Upper lobe of left lung (tissue), 6 donors: Measurements from ENCODE around the gene PDE4D. TPM values are rescaled to one million over a fixed set of nuclear protein-coding genes. Genes with fewer than 3 reads are reported as not detected.

Experiments
- ATAC-seq, 2 donors: fragments of 200-7000 bp; cut with Tn5 transposase; one replicate each; pipeline ENCODE4 v1.9.1; 2022; ENCODE audit warnings: mild to moderate bottlenecking in 2 of 2, moderate library complexity in 2 of 2; ENCODE audit not compliant: low FRiP score in 2 of 2
- DNase-seq, 2 donors: peaks; one replicate each; pipeline ENCODE4 v3.0.0-alpha.2; 2019 to 2020
- H3K27ac ChIP-seq, 4 donors: fragments of 200-600 bp; sonication (generic); one replicate each; pipeline ENCODE4 v1.5.1; 2016 to 2019
- H3K27me3 ChIP-seq, 4 donors: fragments of 200-600 bp; sonication (generic); one replicate each; pipeline ENCODE4 v1.5.1; 2017 to 2019
- H3K36me3 ChIP-seq, 4 donors: fragments of 200-600 bp; sonication (generic); one replicate each; pipeline ENCODE4 v1.5.1; 2016 to 2019
- H3K4me1 ChIP-seq, 4 donors: fragments of 200-600 bp; sonication (generic); one replicate each; pipeline ENCODE4 v1.5.1; 2018 to 2019
- H3K4me3 ChIP-seq, 4 donors: fragments of 200-600 bp; sonication (generic); one replicate each; pipeline ENCODE4 v1.5.1; 2017 to 2019; ENCODE audit warnings: mild to moderate bottlenecking in 2 of 4, moderate library complexity in 1 of 4
- H3K9me3 ChIP-seq, 4 donors: fragments of 200-600 bp; sonication (generic); one replicate each; pipeline ENCODE4 v1.5.1; 2018 to 2019
- CTCF ChIP-seq, 6 experiments: fragments of 450-650 bp in 4 of 6; fragments of 200-600 bp in 2 of 6; sonication (generic) in 2 of 6; IDR thresholded peaks; one replicate each; pipeline ENCODE4 v1.5.1; 2016 to 2019; ENCODE audit warnings: antibody characterized with exemption in 6 of 6
- EP300 ChIP-seq, 4 donors: sonication (generic); formaldehyde crosslinking; IDR thresholded peaks; one replicate each; pipeline ENCODE4 v1.5.1; 2017; ENCODE audit warnings: antibody characterized with exemption in 4 of 4, control low read depth in 2 of 4
- POLR2A ChIP-seq, 4 donors: fragments of 450-650 bp; IDR thresholded peaks; one replicate each; pipeline ENCODE4 v1.5.1; 2016 to 2017; ENCODE audit warnings: antibody characterized with exemption in 4 of 4, mild to moderate bottlenecking in 2 of 4
- POLR2AphosphoS5 ChIP-seq, 2 donors: sonication (generic); formaldehyde crosslinking; IDR thresholded peaks; one replicate each; pipeline ENCODE4 v1.5.1; 2017; ENCODE audit warnings: antibody characterized with exemption in 2 of 2
- WGBS, 2 donors: methylation state at CpG; one replicate each; pipeline ENCODE4 v1.1.5; 2017 to 2018; 5-methylcytosine and 5-hydroxymethylcytosine counted together
- total RNA-seq, 6 donors: library from RNA; depleted of rRNA in 4 of 6; stranded (reverse); fragments of >200 nt in 4 of 6; gene quantifications; one replicate each; pipeline versions ENCODE4 v1.1.0 to v1.2.1, GENCODE V29; 2016 to 2021
- donor health status: DM: no; HTN: no; CAD: no; lungs with moderate emphysema.
- donor health status: DM: no; HTN: yes; CAD: no; lungs with severe emphysema.

The PDE4D gene
- total RNA-seq, 6 donors from 2014 or later = 50.4 to 188 (median 84.0) TPM

DNA sequence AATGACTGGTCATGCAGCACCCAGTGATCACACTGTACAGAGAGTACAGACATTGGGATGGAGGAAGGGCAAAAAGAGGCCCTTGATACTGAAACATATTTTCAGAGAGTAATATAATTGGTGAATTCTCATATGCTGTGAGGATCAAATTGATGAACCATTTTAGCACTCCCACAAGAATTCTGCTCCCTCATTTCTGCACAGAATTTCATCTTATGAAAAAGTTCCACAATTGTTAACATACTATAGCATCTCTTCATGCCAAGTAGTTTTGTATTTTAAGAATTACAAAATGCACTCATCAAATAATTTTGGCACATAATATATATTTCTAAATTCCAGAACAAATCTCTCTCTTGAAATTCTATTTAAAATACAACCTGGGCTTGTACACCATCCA is 351.2 kb downstream of the PDE4D start:
- Histone ChIP-seq H3K36me3 (no peaks in the 10 kb centered on the region), H3K4me3 (no peak overlapping the region), H3K27me3 (no peaks in the 10 kb centered on the region), H3K9me3 (no peaks in the 10 kb centered on the region), H3K4me1 (peaks cover 0 to 17% (median 0%) of the 10 kb centered on the region in 4 donors), H3K27ac (no peak overlapping the region)
- ATAC-seq = no peak
- TF ChIP-seq EP300 (IDR thresholded peaks at IDR 0.05) (no peak), POLR2A (IDR thresholded peaks at IDR 0.05) (no peak), CTCF (IDR thresholded peaks at IDR 0.05) (no peak), POLR2AphosphoS5 (IDR thresholded peaks at IDR 0.05) (no peak)
- DNase-seq = no peak

DNA sequence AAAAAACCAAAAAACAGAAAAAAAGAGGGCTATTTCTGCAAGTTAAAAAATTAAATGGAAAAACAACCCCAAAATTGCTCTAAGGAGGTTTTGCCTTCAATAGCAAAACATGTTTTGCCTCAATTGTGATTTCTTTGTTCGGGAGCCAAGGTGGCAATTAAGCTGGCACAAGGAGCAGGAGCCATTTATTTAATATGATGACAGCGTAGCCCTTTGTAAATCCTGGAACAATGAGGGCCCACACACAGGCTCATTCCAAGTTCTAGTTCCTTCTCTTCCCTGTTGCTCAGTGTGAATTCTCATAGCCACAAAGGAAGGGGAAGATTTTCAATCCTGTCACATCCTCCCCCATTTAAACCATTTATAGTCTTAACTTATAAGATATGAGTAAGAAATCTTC is 353.2 kb downstream of the PDE4D start:
- TF ChIP-seq EP300 (IDR thresholded peaks at IDR 0.05) (no peak), POLR2AphosphoS5 (IDR thresholded peaks at IDR 0.05) (no peak), POLR2A (IDR thresholded peaks at IDR 0.05) (no peak), CTCF (IDR thresholded peaks at IDR 0.05) (no peak)
- 44 to 76% methylated on average over 2 of the region's 2 CpGs for WGBS, 2 donors
- Histone ChIP-seq H3K27ac (no peak overlapping the region), H3K4me3 (no peak overlapping the region), H3K9me3 (no peaks in the 10 kb centered on the region), H3K36me3 (no peaks in the 10 kb centered on the region), H3K4me1 (peaks cover 0 to 17% (median 0%) of the 10 kb centered on the region in 4 donors), H3K27me3 (no peaks in the 10 kb centered on the region)
- DNase-seq = no peak
- ATAC-seq = no peak

DNA sequence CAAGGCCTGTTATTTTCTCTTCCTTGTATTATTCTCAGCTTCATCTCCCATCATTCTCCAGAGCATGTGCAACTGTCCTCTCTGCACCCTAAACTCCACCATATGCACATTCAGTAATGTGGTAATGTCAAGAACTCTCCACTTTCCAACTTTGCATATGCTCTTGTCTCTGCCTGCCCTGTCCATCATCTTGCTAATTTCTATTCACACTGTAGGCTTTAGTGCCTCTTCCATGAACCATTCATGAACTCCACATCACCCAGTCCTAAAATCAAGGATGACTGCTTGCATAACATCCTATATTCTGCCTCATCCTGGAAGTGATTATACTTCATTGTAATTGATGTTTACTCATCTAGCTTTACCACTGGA is 354.8 kb downstream of the PDE4D start:
- no peaks in the 10 kb centered on the region for H3K36me3 ChIP-seq
- no peak overlapping the region for H3K4me3 ChIP-seq
- H3K27me3 ChIP-seq = no peaks in the 10 kb centered on the region
- ATAC-seq (no peak), DNase-seq (no peak)
- no peaks in the 10 kb centered on the region for H3K9me3 ChIP-seq
- TF ChIP-seq CTCF (IDR thresholded peaks at IDR 0.05) (no peak), POLR2A (IDR thresholded peaks at IDR 0.05) (no peak), EP300 (IDR thresholded peaks at IDR 0.05) (no peak), POLR2AphosphoS5 (IDR thresholded peaks at IDR 0.05) (no peak)
- no peak overlapping the region for H3K27ac ChIP-seq
- peaks cover 0 to 12% (median 0%) of the 10 kb centered on the region in 4 donors for H3K4me1 ChIP-seq

GRCh38 chr5:59537961-59538749 is 355.4 kb downstream of the PDE4D start:
- no peaks in the 10 kb centered on the region for H3K9me3 ChIP-seq
- H3K4me3 ChIP-seq = no peak overlapping the region
- no peak for TF ChIP-seq CTCF (IDR thresholded peaks at IDR 0.05)
- TF ChIP-seq EP300 (IDR thresholded peaks at IDR 0.05) = no peak
- no peak for TF ChIP-seq POLR2A (IDR thresholded peaks at IDR 0.05)
- no peak for TF ChIP-seq POLR2AphosphoS5 (IDR thresholded peaks at IDR 0.05)
- no peak overlapping the region for H3K27ac ChIP-seq
- H3K36me3 ChIP-seq = no peaks in the 10 kb centered on the region
- H3K27me3 ChIP-seq = no peaks in the 10 kb centered on the region
- no peak for DNase-seq
- H3K4me1 ChIP-seq = peaks cover 0 to 6% (median 0%) of the 10 kb centered on the region in 4 donors
- ATAC-seq = no peak
- 87 to 89% methylated on average over 6 of the region's 6 CpGs for WGBS, 2 donors

GRCh38 chr5:59536875-59537274 is 356.7 kb downstream of the PDE4D start:
- no peaks in the 10 kb centered on the region for H3K9me3 ChIP-seq
- DNase-seq (no peak), ATAC-seq (no peak)
- no peak overlapping the region for H3K4me3 ChIP-seq
- no peaks in the 10 kb centered on the region for H3K4me1 ChIP-seq
- no peaks in the 10 kb centered on the region for H3K27me3 ChIP-seq
- WGBS, 2 donors = 83 to 92% methylated on average over 2 of the region's 2 CpGs
- TF ChIP-seq EP300 (IDR thresholded peaks at IDR 0.05) (no peak), CTCF (IDR thresholded peaks at IDR 0.05) (no peak), POLR2A (IDR thresholded peaks at IDR 0.05) (no peak), POLR2AphosphoS5 (IDR thresholded peaks at IDR 0.05) (no peak)
- H3K36me3 ChIP-seq = no peaks in the 10 kb centered on the region
- no peak overlapping the region for H3K27ac ChIP-seq
